NCI-H82 treated with DMSO at 0.1 percent for 48 hours (cell line): ENCODE measurements around the gene SOCS3.
A peak's percentile ranks its signal among the peaks of the same experiment; 100 is the strongest.

ENCODE experiments used
- DNase-seq: peaks from one replicate; lab custom pipeline; 2025; ENCODE audit not compliant: unreplicated experiment; lab: John Stamatoyannopoulos, UW

The SOCS3 gene

DNA sequence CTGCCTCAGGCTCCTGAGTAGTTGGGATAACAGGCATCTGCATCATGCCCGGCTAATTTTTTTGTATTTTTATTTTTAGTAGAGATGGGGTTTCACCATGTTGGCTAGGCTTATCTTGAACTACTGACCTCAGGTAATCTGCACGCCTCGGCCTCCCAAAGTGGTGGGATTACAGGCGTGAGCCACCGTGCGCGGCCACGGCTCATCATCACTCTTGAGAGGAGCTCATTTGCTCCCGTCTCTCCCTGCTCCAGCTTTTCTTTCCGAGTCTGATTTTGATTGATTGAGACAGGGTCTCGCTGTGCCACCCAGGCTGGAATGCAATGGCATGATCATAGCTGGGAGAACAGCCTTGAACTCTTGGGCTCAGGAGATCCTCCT is 31.2 kb upstream of the SOCS3 start:
- no peak for DNase-seq

DNA sequence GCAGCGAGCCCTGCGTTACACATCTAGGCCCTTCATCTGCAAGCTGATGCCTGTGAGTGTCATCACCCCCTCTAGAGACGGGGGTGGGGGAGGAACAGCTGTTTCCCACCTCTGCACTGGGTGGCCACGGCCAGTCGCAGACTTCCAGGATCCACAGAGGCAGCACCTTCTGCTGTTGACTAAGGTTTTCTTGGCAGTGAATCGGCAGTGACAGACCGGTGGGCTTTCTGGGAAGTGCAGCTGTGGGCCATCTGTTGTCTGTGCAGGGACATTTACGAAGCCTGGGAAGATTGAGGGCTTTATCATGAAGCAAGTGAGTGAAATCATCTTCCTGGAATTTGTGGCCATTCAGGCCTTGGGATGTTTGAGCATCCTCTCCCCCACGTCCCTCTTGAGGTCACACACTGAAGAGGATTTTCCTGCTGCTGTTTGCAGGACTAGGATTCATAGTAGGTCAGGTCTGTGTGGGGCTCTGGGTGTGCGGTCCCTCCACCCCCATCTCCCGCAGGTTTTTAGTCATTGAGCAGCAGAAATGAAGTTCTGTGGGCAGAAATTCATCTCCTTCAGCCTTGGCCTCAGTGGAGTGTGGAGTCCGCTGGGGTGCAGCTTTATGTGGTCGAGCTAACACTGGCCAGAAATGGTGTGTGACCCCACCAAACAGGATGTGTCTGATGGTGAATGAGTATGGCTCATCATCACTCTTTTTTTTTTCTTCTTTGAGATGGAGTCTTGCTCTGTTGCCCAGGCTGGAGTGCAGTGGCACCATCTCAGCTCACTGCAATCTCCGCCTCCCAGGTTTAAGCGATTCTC is 30.6 kb upstream of the SOCS3 start:
- DNase-seq: no peak

DNA sequence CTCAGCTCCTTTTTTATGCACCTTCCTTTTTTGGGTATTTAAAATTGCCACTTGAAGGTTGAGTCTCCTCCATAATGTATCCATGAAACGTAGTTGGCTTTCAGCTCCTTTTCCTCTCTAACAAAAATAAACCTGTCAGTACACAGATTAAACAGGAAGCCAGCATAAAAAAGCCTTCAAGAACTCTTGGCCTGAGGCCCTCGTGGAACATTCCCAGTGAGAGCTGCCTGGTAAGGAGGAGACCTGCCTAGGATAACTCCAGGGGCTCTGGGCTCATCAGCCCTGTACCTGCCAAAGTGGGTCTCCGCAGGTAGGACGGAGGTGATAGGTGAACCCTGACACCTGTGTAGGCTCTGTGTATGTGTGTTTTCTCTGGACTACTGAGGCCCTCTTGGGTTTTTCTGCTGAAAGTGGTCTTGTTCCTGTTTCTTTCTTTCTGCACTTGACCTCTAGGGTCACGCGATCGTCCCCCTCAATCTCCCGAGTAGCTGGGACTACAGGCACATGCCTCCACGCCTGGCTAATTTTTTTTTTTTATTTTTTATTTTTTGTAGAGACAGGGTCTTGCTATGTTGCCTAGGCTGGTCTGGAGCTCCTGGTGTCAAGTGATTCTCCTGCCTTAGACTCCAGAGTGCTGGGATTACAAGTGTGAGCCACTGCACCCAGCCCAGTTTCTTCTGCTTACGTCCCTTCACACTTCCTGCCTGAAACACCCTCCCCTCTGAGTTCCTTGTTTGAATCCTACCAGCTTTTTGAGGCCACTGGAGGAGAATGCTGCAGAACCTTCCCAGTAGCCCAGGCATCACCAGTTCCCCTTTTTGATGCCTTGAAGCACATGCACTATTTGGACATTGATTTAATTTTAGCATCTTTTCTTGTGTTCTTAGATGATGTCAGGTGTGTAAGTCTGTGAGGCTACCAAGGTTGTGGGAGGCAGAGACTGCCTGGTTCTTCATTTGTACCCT is 28.4 kb upstream of the SOCS3 start:
- DNase-seq: no peak

DNA sequence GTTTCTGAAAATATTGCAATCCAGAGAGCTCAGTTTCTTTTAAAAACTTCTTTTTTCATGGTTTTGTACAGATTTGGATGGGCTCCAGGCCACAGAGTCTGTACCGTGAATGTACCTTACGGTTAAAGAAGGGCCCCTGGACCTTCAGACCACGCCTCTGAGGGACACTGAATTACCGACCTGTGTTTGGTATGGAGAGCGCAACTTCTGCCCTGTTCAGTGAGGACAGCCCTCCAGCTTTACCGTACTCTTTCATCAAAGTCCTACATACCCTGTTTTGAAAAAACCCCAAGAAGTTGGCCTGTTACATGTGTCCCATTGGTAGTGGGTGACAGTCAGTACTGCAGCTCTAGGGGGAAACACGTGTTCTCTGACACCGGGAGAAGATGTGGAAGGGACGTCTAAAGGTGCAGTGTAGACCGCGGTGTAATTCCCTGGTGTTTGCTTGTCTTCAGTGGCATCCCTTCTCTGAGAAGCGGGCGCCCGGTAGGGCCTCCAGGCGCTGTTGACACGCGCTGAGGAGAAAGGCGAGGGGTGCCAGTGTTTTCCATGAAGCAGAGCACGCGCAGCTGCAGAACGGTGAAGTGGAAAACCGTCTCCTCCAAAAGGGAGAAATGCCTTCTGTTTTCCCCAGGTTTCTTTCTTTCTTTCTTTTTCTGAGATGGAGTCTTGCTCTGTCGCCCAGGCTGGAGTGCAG is 24.8 kb upstream of the SOCS3 start:
- DNase-seq: no peak

DNA sequence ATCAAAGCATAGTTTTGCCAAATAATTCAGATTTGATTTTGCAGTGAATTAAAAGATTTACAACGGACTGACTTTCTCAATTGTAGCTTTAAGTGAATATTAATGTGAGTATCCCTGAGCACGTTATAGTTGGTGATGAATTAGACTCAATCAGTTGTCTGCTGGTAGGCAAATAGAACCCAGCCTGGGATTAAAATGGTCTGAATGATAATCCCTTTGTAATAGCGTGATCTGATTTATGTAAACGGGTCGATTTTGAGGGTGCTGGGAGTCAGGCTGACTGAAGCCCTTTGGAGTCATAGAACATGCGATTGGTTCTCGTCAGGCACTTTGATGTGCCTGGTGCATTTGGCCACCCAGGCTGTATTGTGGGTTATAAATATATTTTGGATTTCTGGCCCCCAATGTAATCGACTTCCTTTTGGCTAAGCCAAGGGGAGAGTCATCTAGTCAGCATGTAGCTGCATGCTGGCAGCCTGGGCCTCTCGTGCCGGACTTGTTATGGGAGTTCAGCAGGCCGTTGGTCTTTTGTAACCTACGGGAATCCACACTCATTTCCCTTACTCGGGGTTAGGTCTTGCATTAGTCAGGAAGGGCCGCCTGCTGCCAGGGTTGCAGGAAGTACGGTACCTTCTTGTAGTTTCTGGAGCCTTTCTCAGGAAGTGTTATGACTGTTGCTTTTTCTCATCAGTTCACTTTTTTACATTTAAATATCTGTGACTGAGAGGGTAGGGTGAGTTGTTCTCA is 24.0 kb upstream of the SOCS3 start:
- peak; percentile 48 for DNase-seq

DNA sequence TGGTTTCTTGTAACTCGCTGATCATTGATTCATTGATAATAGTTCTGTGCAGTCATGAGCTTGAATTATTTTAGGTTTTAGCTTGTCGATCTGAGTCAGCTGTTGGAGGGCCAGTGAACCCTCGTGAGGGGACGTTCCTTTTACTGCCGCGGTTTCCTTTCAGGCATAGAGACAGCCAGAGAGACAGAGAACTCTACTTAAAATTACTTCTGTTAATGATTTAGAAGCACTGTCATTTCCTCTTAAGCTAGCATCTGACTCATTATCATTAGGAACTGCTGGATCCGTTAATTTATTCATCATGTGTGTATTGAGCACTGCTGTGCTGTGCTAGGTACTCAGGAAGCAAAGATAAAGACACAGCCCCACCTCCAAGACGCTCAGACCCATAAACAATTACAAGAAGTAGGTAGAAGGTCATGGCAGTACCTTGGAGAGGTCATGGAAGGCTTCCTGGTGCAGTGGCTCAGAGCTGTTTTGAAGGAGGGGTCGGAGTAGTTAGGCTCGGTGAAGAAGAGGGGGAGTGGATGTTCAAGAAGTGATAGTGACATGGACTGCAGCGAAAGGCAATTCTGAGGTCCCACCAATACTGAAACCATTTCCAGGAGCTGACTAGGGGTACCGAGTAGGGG is 21.8 kb upstream of the SOCS3 start:
- no peak for DNase-seq

DNA sequence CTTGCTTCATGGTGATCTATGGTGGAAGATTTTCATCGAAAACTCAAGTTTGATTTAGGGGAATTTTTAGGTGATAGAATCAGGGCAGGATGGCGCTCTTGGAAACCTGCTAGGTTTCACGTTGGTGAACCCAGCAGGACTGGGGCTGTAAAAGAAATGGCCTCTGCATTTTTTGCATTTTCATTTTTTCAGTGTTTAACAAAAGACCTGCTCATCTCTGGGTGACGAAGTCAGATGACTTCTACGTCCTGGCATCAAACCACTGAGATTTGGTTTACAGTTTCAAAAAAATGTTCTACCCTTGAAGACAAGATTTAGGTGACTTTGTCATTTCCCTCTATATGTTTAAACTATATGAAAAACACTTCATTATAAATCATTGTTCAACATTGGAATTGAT is 20.5 kb upstream of the SOCS3 start:
- no peak for DNase-seq

DNA sequence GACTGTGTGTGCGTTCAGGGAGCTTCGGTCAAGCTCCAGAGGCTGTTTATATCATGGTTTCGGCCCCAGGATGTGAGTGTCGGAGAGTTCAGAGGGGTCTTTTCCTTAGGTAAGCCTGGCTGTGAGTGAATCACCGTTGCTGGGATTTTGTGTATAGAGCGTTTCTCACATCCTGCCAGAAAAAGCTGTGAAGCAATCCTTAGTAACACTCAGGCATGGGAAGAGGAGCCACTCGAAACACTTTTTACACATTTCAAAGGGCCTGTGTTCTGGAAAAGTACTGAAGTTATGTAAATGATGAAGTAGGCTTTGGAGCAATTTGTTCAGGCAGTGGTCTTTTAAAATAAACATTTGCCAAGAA is 19.2 kb upstream of the SOCS3 start:
- DNase-seq: no peak

DNA sequence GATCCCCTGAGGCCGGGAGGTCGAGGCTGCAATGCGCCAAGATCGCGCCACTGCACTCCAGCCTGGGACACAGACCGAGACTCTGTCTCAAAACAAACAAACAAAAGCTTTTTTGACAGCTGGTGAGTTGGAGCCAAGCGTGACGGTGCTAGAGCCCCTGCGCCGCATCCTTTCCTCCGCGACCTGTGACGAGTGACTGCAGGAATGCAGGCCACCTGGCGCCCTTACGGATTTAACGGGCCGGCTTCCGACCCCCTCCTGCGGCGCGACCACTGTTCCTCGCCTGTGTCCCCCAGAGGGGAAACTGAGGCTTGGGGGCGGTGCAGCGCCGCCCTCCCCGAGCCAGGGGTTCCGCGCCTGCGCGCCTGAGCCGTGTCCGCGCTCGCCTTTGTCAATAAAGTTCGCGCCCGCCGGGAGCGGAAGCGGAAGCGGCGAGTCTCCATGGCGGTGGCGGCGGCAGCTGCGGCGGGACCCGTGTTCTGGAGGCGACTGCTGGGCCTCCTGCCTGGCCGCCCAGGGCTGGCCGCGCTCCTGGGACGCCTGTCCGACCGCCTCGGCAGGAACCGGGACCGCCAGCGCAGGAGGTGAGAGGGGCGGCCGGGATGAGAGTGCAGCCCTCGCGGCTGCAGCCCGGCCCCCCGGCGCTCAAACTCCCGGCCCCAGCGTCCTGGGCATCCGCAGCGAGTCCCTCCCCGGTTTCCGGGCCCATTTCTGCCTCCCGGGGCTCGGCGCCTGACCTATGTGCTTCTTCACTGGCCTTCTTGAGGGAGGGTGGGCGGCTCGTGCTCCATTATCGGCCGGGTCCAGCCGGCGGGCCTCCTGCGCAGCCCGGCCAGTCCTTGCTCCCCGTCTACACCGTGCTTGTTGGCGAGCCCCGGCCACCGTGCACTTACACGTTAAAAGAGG is 18.6 kb upstream of the SOCS3 start, which contains the start of gene PGS1:
Gene PGS1, plus strand, starts transcription at position 425 of the 906 bp plus-strand sequence. Its CDS starts 17 bp downstream, at position 442.
- DNase-seq: no peak

DNA sequence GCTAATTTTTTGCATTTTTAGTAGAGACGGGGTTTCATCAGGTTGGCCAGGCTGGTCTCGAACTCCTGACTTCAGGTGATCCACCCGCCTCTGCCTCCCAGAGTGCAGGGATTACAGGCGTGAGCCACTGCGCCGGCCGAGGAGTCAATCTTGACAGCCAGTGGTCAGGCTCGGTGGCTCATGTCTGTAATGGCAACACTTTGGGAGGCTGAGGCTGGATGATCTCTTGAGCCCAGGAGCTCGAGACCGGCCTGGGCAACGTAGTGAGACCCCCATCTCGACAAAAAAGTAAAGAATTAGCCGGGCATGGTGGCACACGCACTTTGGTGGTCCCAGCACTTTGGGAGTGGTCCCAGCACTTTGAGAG is 18.0 kb upstream of the SOCS3 start:
- DNase-seq: no peak

DNA sequence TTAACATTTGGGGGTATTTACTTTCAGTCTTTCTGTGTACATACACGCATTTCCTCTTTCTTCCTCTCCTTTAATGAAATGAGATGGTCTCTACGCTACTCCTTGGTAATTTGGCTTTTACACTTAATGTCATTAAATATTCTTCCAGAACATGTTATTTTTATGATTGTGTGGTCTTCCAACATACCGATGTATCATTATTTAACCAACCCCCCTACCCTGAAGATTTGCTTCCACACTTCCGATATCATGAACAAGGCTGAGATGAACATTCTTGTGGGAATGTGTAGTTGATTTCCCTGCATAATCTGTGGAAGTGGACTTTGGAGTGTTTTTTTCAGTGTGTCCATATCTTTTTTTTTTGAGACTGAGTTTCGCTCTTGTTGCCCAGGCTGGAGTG is 16.3 kb upstream of the SOCS3 start:
- no peak for DNase-seq

DNA sequence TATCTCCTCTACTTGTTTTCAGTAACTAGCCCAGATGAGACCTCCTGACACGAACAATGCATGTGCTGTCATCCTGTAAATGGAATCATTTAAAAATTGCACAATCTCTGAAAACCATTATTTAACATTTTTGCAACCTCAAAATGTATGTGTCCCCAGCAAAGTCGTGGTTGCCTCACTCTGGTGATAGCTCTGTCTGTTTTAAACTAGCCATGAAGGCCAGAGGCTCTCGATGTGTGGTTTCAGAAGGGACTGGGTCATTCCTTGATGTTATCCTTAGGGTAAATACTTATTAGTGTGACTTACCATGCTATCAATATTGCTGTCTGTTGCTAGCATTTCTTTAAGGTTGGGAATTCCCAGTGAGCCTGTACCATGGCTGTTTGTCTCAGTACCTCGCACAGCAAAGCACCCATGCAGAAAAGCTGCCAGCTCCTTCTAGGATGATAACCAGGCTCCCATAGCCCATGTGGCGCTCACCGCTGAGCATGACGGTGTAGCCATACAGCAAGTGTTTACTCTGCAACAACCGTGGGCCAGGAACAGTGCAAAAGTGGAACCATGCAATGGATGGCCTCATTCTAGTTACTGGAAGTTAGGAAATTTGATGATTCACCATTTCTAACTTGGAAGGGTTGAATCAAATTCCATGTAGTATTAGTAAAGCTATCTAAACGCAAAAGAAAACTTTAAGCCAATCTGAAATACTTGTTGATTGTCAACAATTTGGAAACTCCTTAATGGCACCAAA is 15.7 kb upstream of the SOCS3 start:
- no peak for DNase-seq

DNA sequence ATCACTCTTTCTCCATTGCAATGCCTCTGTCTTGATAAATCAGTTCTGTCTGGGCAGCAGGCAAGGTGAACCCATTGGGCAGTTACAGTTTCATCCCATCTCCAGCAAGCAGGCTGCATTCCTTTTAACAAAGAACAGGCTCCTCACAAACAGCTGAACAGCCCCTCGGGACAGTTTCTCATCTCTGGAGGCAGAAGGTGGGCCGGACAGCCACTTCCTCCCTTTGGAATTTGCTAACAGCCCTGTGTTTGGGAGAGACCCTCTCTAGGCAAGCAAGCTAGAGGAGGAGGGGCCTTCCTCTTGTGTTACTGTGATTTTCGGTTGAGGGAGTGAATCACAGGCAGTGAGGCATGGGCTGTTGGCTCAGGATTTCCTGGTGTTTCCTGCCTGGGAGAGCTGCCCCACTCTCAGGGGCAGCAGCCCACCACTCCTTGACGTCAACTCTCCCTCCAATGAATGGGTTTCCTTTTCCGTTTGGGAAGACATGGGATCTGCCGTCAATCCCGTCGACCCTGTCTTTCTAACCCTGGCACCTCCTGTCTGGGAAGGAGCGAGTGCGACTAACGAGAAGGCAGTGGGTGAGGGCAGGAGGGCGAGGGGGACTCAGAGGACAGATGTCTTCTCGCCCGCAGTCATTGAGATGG is 14.9 kb upstream of the SOCS3 start:
- DNase-seq: no peak

DNA sequence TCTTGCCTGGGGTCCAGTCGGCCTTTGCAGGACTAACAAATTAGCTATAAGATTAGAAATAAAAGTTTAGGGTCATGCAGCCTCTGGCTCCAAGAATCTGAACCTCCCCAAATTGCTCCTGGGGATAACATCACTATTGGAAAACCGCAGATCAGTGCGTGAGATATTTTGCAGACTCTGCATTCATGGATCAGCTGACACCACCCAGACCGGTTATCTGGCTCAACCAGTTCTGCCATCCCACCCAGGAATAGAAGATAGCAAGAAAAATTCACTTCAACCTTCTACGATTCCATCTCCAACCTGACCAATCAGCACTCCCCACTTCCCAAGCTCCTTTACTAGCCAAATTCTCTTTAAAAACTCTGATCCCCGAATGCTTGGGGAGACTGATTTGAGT is 14.3 kb upstream of the SOCS3 start:
- no peak for DNase-seq

DNA sequence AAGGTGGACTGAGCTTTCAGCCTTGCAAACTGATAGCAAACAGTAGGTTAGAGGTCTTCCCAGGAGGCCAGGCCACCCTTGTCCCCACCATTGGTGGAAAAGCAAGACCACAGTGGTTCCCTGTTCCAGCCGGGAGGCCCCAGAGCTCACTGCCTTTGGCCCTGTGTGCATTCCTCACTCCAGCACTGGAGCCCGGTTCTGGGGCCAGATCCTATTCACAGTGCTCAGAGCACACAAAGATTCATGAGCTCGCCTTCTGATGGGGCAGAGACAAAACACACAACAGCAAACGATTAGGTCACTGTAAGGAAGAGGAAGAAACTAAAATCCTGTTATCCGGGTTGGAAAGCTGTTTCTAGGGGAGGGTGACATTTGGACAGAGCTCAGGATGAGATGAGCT is 13.0 kb upstream of the SOCS3 start:
- no peak for DNase-seq

DNA sequence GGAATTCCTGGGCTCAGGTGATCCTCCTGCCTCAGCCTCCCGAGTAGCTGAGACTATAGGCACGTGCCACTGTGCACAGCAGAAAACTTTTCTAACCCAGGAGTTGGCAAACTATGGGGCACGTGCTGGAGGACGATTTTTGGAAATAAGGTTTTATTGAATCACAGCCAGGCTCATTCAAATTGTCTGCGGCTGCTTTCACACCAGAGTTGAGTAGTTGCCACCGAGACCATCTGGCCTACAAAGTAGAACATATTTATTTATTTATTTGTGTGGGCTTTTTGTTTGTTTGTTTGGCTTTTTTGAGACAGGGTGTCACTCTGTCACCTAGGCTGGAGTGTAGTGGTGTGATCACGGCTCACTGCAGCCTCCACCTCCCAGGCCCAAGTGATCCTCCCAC is 11.2 kb upstream of the SOCS3 start:
- no peak for DNase-seq

DNA sequence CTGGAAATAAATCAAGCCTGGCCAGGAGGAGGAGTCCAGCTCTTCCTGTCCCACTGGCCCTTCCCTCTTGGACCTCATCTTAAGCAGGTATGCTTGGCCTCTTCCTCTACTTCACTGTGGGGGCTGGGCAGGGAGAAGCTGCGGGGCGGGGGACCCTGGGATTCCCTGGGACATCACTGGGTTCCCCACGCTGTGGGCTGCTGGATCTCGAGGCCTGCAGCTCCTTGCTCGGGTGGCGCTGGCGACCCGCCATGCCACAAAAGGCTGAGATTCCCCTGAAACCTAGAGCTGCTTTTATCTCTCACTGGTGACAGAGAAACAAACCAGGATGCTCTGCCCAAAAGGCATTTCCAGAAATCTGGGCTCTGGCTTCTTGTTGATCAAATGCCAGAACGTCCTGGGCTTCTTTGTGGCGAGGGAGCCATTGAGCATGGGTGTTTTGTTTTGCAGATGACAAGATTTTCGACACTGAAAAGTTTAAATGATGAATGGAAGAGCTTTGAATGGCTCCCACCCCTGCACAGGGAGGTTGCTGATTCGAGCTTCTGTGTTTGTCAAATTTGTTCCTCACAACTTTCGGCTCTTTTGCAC is 10.0 kb upstream of the SOCS3 start:
- no peak for DNase-seq
